HEK293T (cell line): ENCODE data around the gene STK40.

Source experiments
- CTCF ChIA-PET: fragments of 350-600 bp; formaldehyde crosslinking; extraction: SDS; loops from one replicate; lab custom pipeline; 2021; ENCODE audit warnings: antibody characterized with exemption, inconsistent platforms; lab: Yijun Ruan, JAX
- POLR2A ChIA-PET: fragments of 350-600 bp; formaldehyde crosslinking; extraction: SDS; loops from one replicate; lab custom pipeline; 2020; ENCODE audit warnings: antibody characterized with exemption, inconsistent platforms; lab: Yijun Ruan, JAX
- DNase-seq: peaks from one replicate; pipeline ENCODE4 v3.0.0; 2012; ENCODE audit warnings: mixed read lengths; ENCODE audit errors: extremely low spot score
- ARNT ChIP-seq: fragments of 450-650 bp; IDR thresholded peaks from 2 replicates; pipeline ENCODE4 v1.6.1; 2017; ENCODE audit warnings: mild to moderate bottlenecking
- BHLHE40 ChIP-seq: fragments of 450-650 bp; IDR thresholded peaks from 2 replicates; pipeline ENCODE4 v1.6.1; 2016; ENCODE audit warnings: mild to moderate bottlenecking, moderate library complexity, borderline replicate concordance
- CTBP1 ChIP-seq: fragments of 450-650 bp; IDR thresholded peaks from 2 replicates; pipeline ENCODE4 v1.6.1; 2016; ENCODE audit warnings: borderline replicate concordance
- ELF4 ChIP-seq: fragments of 450-650 bp; IDR thresholded peaks from 2 replicates; pipeline ENCODE4 v1.6.1; 2017; ENCODE audit warnings: antibody characterized with exemption
- FOXA1 ChIP-seq: fragments of 450-650 bp; IDR thresholded peaks from 2 replicates; pipeline ENCODE4 v1.6.1; 2016; ENCODE audit warnings: mild to moderate bottlenecking
- FOXK2 ChIP-seq: fragments of 450-650 bp; IDR thresholded peaks from 2 replicates; pipeline ENCODE4 v1.6.1; 2016; ENCODE audit warnings: mild to moderate bottlenecking
- FOXM1 ChIP-seq: fragments of 450-650 bp; IDR thresholded peaks from 2 replicates; pipeline ENCODE4 v1.6.1; 2017; ENCODE audit warnings: mild to moderate bottlenecking, borderline replicate concordance
- HDGF ChIP-seq: fragments of 450-650 bp; IDR thresholded peaks from 2 replicates; pipeline ENCODE4 v1.6.1; 2017; ENCODE audit warnings: antibody characterized with exemption, borderline replicate concordance
- L3MBTL2 ChIP-seq: fragments of 450-650 bp; conservative IDR thresholded peaks from 2 replicates; pipeline ENCODE4 v1.6.1; 2016; ENCODE audit warnings: mild to moderate bottlenecking
- LEF1 ChIP-seq: fragments of 450-650 bp; IDR thresholded peaks from 2 replicates; pipeline ENCODE4 v1.6.1; 2017; ENCODE audit warnings: mild to moderate bottlenecking, borderline replicate concordance
- NFRKB ChIP-seq: fragments of 450-650 bp; IDR thresholded peaks from 2 replicates; pipeline ENCODE4 v1.6.1; 2016; ENCODE audit warnings: mild to moderate bottlenecking, moderate library complexity
- PKNOX1 ChIP-seq: fragments of 450-650 bp; IDR thresholded peaks from 2 replicates; pipeline ENCODE4 v1.6.1; 2016
- SP1 ChIP-seq: fragments of 450-650 bp; IDR thresholded peaks from 2 replicates; pipeline ENCODE4 v1.6.1; 2017
- SUZ12 ChIP-seq: fragments of 450-650 bp; IDR thresholded peaks from 2 replicates; pipeline ENCODE4 v1.6.1; 2016; ENCODE audit warnings: mild to moderate bottlenecking
- TARDBP ChIP-seq: fragments of 450-650 bp; IDR thresholded peaks from 2 replicates; pipeline ENCODE4 v1.6.1; 2016
- ZNF384 ChIP-seq: fragments of 450-650 bp; IDR thresholded peaks from 2 replicates; pipeline ENCODE4 v1.6.1; 2016

STK40 gene

GRCh38 chr1:36349241-36349671 is 36.5 kb downstream of the STK40 start:
- TF ChIP-seq ZNF384 (no peak), CTBP1 (no peak), TARDBP (no peak), LEF1 (no peak), FOXM1 (no peak), SP1 (no peak), ARNT (no peak), HDGF (no peak), SUZ12 (no peak), FOXK2 (no peak), BHLHE40 (no peak), ELF4 (no peak), NFRKB (no peak), L3MBTL2 (no peak)
- CTCF ChIA-PET, result interaction anchor here (1.1 kb wide), 1 partner anchor 71 kb away, joined by 3 read pairs; no protein-coding TSS in a partner anchor
- POLR2A ChIA-PET, result interaction anchor here (0.9 kb wide), 1 partner anchor 38 kb away, joined by 3 read pairs; no protein-coding TSS in a partner anchor
- no peak for DNase-seq

GRCh38 chr1:36346741-36347370 is 38.9 kb downstream of the STK40 start:
- TF ChIP-seq ZNF384 (no peak), FOXK2 (no peak), SP1 (no peak), FOXA1 (no peak), SUZ12 (no peak), LEF1 (no peak), TARDBP (no peak), L3MBTL2 (no peak), CTBP1 (no peak), ARNT (no peak), PKNOX1 (no peak), ELF4 (no peak), FOXM1 (no peak), HDGF (no peak)
- ChIA-PET CTCF (interaction anchor here (0.8 kb wide), 1 partner anchor 22 kb away, joined by 3 read pairs; no protein-coding TSS in a partner anchor), POLR2A (no interaction called here)
- no peak for DNase-seq

- POLR2A ChIA-PET, result interaction anchor here (0.7 kb wide), 1 partner anchor 47 kb away, joined by 3 read pairs; no protein-coding TSS in a partner anchor
- DNase-seq, result no peak
- no peak for TF ChIP-seq LEF1
- TF ChIP-seq ELF4, result no peak
- no peak for TF ChIP-seq SP1
- TF ChIP-seq HDGF, result no peak
- TF ChIP-seq TARDBP, result no peak
- TF ChIP-seq L3MBTL2, result no peak
- TF ChIP-seq FOXA1, result no peak
- no peak for TF ChIP-seq BHLHE40
- CTCF ChIA-PET, result interaction anchor here (0.5 to 1.2 kb wide), 2 partner anchors 26 to 76 kb away, joined by 3 read pairs; no protein-coding TSS in a partner anchor
Measured at GRCh38 chr1:36345353-36345752, 40.4 kb downstream of the STK40 start.

- CTCF ChIA-PET, result no interaction called here
- POLR2A ChIA-PET, result no interaction called here
- TF ChIP-seq FOXK2 (no peak), SP1 (no peak), LEF1 (no peak), FOXM1 (no peak), L3MBTL2 (no peak), SUZ12 (no peak), PKNOX1 (no peak), HDGF (no peak), BHLHE40 (no peak), ARNT (no peak), ELF4 (no peak)
- no peak for DNase-seq
Measured at GRCh38 chr1:36344395-36344680, 41.4 kb downstream of the STK40 start.

- DNase-seq, result no peak
- CTCF ChIA-PET, result interaction anchor here (0.7 to 1.5 kb wide), 2 partner anchors 24 to 71 kb away, joined by 3 read pairs; no protein-coding TSS in a partner anchor
- TF ChIP-seq L3MBTL2, result no peak
- no peak for TF ChIP-seq ELF4
- no peak for TF ChIP-seq SP1
- TF ChIP-seq ZNF384, result no peak
- no peak for TF ChIP-seq NFRKB
- no peak for TF ChIP-seq SUZ12
- TF ChIP-seq FOXA1, result no peak
- TF ChIP-seq LEF1, result no peak
- no peak for TF ChIP-seq PKNOX1
- TF ChIP-seq CTBP1, result no peak
- TF ChIP-seq FOXM1, result no peak
- no peak for TF ChIP-seq FOXK2
- TF ChIP-seq HDGF, result no peak
- TF ChIP-seq BHLHE40, result no peak
- TF ChIP-seq TARDBP, result no peak
- TF ChIP-seq ARNT, result no peak
- POLR2A ChIA-PET, result interaction anchor here (1.4 kb wide), 1 partner anchor 43 kb away, joined by 5 read pairs; no protein-coding TSS in a partner anchor
Measured at GRCh38 chr1:36343651-36344394, 41.9 kb downstream of the STK40 start.
